Measurements from ENCODE around the gene TRPM2. TPM values are rescaled to one million over a fixed set of nuclear protein-coding genes. Genes with fewer than 3 reads are reported as not detected.

Gene TRPM2
- total RNA-seq, 1 donor from 2014 or later, result not detected

DNA sequence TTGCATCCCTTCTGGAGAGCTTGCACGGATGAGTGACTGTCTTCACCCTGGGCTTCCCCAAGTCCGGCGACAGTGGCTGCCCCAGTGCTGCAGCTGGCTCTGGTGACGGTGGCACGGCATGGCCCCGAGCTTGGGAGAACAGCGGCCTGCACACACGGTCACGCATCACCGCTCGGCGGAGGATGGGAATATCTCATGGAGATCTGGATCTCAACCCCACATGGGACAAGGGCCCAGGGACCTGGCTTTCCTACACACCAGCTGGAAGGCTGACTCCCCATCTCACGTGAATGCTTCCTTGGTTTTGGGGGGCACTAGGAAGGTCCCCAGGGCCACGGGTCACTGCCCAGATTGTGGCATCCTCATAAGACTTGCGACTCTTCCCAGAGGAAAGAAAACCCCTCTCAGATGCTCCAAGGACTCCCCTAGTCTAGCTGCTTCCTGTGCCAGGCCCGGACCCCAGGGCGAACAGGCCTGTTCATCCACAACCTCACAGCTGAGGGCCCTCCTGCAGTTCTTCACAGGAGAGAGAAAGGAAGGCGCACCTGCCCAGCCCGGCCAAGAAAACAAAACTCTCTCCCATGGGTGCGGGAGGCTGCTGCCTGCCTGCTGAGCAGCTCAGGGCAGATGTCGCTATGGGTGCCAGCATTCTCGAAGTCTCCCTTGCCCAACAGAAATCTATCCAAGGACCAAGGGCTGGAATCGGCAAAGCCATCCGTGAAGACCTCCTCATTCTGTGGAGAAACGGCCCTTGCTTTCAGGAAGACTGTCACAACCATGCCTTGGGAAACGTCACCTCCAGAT, 24.1 kb upstream of the TRPM2 start:
- no peak for DNase-seq (ENCODE audit: extremely low spot score, unreplicated experiment)
- Mint-ChIP-seq H3K27ac (ENCODE audit: unreplicated experiment) (no peak overlapping the region), H3K4me3 (ENCODE audit: unreplicated experiment) (no peak overlapping the region)

DNA sequence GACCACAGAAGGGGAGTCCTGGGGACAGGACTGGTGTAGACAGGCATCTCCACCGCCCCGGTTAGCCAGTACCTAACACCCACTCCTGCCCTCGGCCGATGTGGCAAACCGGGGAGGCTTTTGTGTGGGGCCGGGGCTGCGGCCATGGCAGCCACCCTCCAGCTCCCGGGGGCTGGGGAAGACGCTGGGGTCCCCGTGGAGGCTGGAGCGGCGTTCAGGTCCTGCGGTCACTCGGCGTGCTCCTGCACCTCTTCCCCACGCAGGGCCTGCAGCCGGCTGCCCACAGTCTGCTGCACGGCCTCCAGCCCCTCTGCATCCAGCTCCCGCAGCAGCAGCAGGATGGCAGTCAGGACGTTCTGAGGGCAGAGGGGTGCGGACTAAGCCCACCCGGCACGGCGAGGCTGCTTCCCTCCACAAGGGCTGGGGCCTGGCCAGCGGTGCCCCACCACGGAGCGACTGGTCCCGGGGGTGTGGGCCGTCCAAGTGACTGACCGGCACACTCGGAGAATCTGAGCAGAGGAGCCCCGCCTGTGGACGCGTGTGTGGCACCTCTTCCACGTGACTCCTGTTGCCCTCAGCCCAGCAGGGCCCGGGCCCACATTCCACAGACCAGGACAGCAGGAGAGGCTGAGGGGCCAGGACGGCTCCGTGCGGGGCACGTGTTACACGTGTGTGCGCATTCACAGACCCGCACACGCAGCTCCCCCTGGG, 23.3 kb upstream of the TRPM2 start:
- no peak overlapping the region for H3K4me3 Mint-ChIP-seq (ENCODE audit: unreplicated experiment)
- no peaks in the 10 kb centered on the region for H3K36me3 Mint-ChIP-seq (ENCODE audit: unreplicated experiment)
- H3K9me3 Mint-ChIP-seq (ENCODE audit: unreplicated experiment), result no peaks in the 10 kb centered on the region
- H3K27me3 Mint-ChIP-seq (ENCODE audit: unreplicated experiment), result no peaks in the 10 kb centered on the region
- no peaks in the 10 kb centered on the region for H3K4me1 Mint-ChIP-seq (ENCODE audit: unreplicated experiment)
- TF ChIP-seq CTCF (IDR thresholded peaks at IDR 0.05), result no peak
- no peak overlapping the region for H3K27ac Mint-ChIP-seq (ENCODE audit: unreplicated experiment)
- no peak for DNase-seq (ENCODE audit: extremely low spot score, unreplicated experiment)

More for the DNA sequence above, 24.1 kb upstream of the TRPM2 start:
- Mint-ChIP-seq H3K27me3 (ENCODE audit: unreplicated experiment) (no peaks in the 10 kb centered on the region), H3K9me3 (ENCODE audit: unreplicated experiment) (no peaks in the 10 kb centered on the region), H3K4me1 (ENCODE audit: unreplicated experiment) (no peaks in the 10 kb centered on the region), H3K36me3 (ENCODE audit: unreplicated experiment) (no peaks in the 10 kb centered on the region)
- TF ChIP-seq CTCF (IDR thresholded peaks at IDR 0.05), result no peak

- DNase-seq (ENCODE audit: extremely low spot score, unreplicated experiment), result no peak
- Mint-ChIP-seq H3K27me3 (ENCODE audit: unreplicated experiment) (no peaks in the 10 kb centered on the region), H3K9me3 (ENCODE audit: unreplicated experiment) (no peaks in the 10 kb centered on the region), H3K27ac (ENCODE audit: unreplicated experiment) (no peak overlapping the region), H3K4me3 (ENCODE audit: unreplicated experiment) (no peak overlapping the region), H3K36me3 (ENCODE audit: unreplicated experiment) (no peaks in the 10 kb centered on the region), H3K4me1 (ENCODE audit: unreplicated experiment) (no peaks in the 10 kb centered on the region)
- TF ChIP-seq CTCF (IDR thresholded peaks at IDR 0.05), result no peak
Observed at GRCh38 chr21:44330698-44331097, 22.7 kb upstream of the TRPM2 start.

GRCh38 chr21:44331209-44331608, 22.2 kb upstream of the TRPM2 start:
- Mint-ChIP-seq H3K36me3 (ENCODE audit: unreplicated experiment) (no peaks in the 10 kb centered on the region), H3K4me3 (ENCODE audit: unreplicated experiment) (no peak overlapping the region), H3K27me3 (ENCODE audit: unreplicated experiment) (no peaks in the 10 kb centered on the region), H3K27ac (ENCODE audit: unreplicated experiment) (no peak overlapping the region), H3K4me1 (ENCODE audit: unreplicated experiment) (no peaks in the 10 kb centered on the region), H3K9me3 (ENCODE audit: unreplicated experiment) (no peaks in the 10 kb centered on the region)
- TF ChIP-seq CTCF (IDR thresholded peaks at IDR 0.05), result no peak
- no peak for DNase-seq (ENCODE audit: extremely low spot score, unreplicated experiment)

GRCh38 chr21:44331650-44332307, 21.6 kb upstream of the TRPM2 start:
- Mint-ChIP-seq H3K4me3 (ENCODE audit: unreplicated experiment) (no peak overlapping the region), H3K27me3 (ENCODE audit: unreplicated experiment) (no peaks in the 10 kb centered on the region), H3K4me1 (ENCODE audit: unreplicated experiment) (no peaks in the 10 kb centered on the region), H3K27ac (ENCODE audit: unreplicated experiment) (no peak overlapping the region), H3K9me3 (ENCODE audit: unreplicated experiment) (no peaks in the 10 kb centered on the region), H3K36me3 (ENCODE audit: unreplicated experiment) (no peaks in the 10 kb centered on the region)
- TF ChIP-seq CTCF (IDR thresholded peaks at IDR 0.05), result no peak
- no peak for DNase-seq (ENCODE audit: extremely low spot score, unreplicated experiment)

All from osteocyte (in vitro differentiated cells).